Measurements from ENCODE around the gene AUTS2.

The AUTS2 gene

DNA sequence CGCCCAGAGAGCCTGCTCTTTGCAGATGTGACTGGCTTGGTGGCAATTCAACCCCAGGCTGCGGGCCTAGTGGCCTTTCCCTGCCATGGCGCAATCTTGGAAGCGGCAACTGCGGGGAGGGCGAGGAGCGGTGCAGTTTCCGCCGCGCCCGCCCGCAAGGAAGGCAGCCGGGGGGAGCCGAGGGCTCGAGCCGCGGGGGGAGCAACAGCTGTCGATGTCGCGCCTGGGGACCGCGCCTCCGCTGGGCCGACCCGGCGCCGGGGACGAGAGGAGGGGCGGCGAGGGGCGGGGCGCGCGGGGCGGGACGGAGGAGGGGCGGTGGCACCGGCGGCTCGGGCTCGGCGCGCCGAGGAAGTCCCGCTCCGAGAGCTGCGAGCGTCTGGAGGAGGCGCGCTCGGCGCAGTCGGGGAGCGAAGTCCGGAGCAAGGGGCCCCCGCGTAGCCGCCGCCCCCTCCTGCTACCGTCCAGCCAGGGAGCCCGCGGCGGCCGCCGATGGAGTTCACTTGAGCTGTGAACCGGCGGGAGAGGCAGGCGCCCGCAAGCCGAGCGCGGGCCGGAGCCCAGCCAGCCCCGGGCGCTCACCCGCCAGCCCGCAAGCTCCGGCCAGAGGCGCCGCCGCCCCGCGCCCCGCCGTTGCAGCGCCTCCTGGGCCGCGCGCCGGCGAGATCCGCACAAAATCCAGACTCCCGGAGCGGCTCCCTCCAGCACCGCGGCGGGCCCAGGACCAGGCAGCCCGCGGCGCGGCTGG lies 1095.6 kb downstream of the AUTS2 start:
- no peak for DNase-seq (ENCODE audit: low read depth)

- no peak for DNase-seq (ENCODE audit: low read depth)
These were observed 1096.2 kb downstream of the AUTS2 start for GRCh38 chr7:70694434-70694970.

- DNase-seq (ENCODE audit: low read depth), result no peak
These were observed 1096.9 kb downstream of the AUTS2 start for GRCh38 chr7:70694971-70695794.

GRCh38 chr7:70695795-70696083 lies 1097.5 kb downstream of the AUTS2 start:
- DNase-seq (ENCODE audit: low read depth), result no peak

DNA sequence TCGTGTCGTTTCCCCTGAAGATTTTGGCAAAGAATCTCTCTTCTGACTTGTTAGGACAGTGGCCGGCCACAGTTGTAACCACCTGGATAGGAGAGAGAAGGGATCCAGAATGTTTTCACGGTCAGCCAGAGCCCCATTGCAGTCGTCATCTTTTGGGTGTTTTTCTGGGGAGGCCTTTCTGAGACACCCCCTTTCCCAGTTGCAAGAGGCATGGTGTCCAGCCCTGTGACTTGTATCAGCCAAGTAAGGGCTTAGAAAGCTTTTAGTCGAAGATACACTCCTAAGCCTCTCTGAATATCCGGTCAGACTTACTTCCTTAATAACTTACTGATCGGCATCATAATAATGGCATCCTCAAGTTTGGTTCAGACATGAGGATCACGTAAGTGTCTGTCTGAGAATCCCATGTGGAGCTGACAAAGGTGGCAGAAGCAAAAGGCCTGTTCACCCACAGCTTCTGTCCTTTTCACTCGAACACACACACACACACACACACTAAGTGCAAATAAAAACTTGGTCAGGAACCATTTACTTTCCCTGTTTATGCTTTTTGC lies 1098.0 kb downstream of the AUTS2 start:
- no peak for DNase-seq (ENCODE audit: low read depth)

DNA sequence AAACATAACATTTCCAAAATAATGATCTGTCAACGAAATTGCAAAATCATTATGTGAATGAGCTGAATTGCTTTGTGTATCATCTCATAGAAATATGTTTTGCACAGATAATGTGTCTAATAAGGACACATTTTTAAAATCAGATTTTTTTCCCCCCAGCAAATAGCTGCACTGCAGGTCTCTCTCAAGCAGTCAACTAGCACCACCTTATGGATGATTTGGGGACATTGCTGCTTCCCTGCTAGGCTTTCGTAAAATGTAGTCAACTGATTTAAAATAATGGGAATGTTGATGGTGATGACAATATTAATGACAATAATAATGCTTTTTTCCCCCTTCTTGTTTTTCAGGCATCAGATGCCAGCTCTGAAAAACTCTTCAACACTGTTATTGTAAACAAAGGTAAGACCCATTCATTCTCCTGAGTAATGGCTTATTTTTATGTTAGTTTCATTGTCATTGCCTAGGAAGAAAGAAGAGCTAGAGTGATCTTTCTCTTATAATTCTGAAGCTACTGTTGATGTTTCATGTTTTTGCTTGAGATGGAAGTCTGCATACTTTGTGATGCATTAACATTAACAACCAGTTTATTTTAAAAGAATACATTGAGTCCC lies 1100.1 kb downstream of the AUTS2 start:
- DNase-seq (ENCODE audit: low read depth), result no peak

DNA sequence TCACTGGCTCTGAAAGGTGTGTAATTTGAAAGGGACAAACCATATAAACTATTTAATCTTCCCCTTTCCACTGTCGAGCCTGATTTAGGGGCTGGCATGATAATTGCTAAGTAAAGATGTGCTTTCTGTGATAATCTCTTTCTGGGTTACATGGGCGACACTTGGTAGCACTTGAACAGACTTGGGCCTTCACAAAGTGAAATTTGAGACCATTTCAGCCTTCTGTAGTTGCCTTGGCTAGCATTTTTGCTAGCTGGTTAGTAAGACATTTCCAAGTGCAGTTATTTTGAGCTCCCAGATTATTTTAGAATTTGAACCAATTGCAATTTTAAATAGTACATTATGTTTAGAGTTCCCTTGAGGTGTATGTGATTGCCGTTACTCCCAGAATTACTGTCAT lies 1101.0 kb downstream of the AUTS2 start:
- DNase-seq (ENCODE audit: low read depth), result no peak

DNA sequence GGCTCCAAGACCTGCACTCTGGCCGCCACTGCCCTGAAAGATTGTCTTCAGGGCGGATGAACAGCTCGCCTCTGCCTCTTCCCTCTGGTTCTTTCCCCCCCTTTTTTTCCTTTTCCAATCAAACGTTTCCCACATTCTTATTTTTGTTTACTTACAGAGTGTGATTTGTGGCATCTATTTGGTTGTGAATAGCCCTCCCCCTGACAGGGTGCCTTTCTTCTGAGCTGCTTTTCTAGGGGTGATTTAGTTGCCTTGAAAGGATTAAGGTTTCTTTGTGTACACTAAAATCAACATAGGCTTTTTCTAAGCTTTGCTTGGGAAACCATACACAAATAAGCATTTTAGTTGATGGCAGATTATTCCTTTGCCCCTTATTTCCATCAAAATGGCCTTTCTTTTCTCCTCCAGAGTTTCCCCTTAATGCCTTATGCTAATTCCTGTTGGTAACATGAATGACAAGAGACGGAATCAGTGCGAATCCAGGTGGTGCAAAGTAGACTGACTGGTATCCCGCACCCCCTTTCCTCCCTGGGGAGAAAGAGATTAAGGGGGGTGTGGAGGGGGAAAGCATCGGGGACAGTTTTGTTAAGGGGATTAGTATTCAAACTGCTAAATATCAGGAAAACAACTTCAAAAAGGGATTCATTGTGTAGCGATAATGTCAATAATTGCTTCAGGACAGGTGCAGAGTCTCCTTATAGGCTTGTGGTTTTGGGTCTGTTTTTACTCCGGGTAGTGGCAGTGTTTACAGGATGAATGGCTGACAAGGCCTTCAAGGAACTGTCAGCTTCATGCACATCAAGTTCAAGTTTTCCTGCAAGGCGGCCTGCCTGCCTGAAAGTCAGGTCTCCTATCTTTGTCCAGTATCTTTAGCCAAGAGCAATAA lies 1102.0 kb downstream of the AUTS2 start:
- DNase-seq (ENCODE audit: low read depth), result no peak

GRCh38 chr7:70700941-70701425 lies 1102.7 kb downstream of the AUTS2 start:
- DNase-seq (ENCODE audit: low read depth), result no peak

DNA sequence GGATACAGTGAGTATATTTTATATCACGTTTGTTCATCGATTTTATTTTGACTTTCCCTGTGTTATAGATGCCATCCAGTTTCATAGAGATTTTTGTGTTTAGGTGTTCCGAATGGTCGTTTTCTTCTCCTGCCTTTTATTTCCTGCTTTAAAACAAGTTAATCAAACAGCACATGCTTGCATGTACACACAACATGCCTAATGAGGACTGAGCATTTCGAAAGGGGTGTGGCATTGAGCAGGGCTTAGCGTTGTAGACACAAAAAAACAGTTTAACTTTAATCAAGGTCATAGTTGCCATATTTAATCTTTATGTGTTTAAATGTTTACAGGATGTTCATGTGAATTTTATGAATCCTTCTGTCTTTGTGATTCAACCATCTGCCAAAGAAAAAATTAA lies 1103.2 kb downstream of the AUTS2 start:
- DNase-seq (ENCODE audit: low read depth), result no peak

DNA sequence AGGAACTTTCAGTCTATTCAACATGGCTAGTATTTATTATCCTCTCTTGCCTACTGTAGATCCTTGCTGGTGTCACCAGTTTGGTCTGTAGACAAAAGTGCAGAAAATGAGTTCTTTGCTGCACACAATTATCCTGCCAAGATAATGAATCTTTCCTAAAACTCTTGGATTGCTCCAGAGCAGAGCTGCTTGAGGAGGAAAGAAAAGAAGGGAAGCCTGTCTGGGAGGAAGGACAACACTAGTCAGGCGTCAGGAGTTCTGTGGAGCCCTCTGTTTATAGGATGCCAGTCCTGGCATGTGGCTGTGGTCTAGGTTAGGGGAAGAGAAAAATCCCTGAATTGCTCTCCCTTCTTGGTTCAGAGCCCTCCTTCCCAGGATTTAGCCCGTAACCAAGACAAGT lies 1103.7 kb downstream of the AUTS2 start:
- no peak for DNase-seq (ENCODE audit: low read depth)

DNA sequence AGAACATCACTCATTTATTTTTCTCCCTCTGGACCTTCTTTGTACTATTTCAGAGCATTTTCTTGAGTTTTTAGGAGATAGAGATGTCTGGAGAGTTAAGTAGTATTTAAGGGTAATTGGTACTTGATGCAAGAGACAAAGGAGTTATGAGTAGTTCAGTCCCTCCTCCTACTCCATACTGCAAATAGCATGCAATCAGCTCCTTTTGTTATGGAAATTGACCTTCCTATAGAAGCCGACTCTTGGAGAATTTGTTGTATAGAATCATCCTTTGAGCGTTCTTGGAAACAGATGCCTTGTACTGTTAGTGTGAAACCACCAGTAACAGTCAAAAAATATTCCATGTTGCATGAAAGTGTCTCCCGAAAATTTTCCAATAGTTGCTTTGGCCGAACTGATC lies 1105.5 kb downstream of the AUTS2 start:
- DNase-seq (ENCODE audit: low read depth), result no peak

DNA sequence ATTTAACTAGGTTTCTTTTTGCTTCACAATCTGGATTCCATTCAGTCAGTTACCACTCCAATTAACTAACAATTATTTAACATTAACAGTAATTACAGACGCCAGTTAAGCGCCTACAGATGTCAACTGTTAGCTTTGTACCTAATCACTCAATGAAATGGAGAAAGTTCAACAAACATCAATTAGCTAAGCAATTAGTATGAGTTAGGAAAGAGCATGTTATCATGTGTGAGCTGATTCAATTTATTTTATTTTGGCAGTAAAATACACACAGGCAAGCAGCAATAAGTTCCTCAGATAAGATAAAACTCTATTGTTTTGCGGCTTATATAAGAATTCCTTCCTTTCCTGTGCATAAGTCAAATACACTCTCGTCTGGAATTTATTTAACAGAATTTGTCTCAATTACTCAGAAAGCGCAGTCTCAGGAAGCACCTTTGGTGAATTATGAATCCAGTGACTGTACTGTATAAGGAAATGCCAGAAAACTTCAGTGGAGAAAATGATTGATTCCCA lies 1106.6 kb downstream of the AUTS2 start:
- DNase-seq (ENCODE audit: low read depth), result no peak

GRCh38 chr7:70706204-70706603 lies 1107.9 kb downstream of the AUTS2 start:
- DNase-seq (ENCODE audit: low read depth), result no peak

DNA sequence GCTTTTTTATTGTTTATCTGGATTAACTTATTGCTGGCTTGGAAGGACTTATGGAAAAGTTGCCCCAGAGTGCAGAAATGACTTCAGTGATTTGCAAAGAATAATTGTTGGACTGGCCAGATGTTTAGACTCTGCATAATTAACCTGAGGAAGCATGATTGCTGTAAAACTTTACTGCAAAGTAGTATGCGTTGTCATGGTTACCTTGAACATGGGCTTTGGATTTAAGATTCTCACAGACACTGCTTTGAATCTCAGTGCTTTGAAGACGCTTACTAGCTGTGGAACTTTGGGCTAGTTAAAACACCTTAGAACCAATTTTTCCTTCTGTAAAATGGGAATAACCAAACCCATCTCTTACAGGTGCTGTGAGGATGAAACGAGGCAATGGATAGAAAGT lies 1108.4 kb downstream of the AUTS2 start:
- no peak for DNase-seq (ENCODE audit: low read depth)

GRCh38 chr7:70707823-70708243 lies 1109.6 kb downstream of the AUTS2 start:
- no peak for DNase-seq (ENCODE audit: low read depth)

GRCh38 chr7:70710011-70710480 lies 1111.8 kb downstream of the AUTS2 start:
- DNase-seq (ENCODE audit: low read depth), result peak; percentile 53

- no peak for DNase-seq (ENCODE audit: low read depth)
These were observed 1112.4 kb downstream of the AUTS2 start for GRCh38 chr7:70710651-70711050.

DNA sequence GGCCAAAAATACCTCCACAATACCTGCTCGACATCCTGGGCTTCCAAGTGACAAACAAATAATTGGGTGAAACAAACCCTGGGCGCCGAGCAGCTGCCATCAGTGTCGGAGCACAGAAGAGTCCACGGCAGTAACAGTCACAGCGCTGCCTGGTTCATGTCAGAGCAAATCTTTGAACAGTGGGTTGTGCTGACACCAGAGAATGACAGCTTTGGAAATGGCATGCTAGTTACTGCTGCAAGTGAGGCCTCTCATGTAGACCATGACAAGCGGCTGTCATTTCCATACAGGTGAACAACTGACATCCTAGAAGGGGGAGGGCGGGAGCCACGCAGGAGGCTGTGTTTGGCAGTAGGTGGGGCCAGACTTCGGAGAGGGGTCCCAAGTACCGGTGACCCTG lies 1113.2 kb downstream of the AUTS2 start:
- DNase-seq (ENCODE audit: low read depth), result no peak

GRCh38 chr7:70712942-70713341 lies 1114.7 kb downstream of the AUTS2 start:
- DNase-seq (ENCODE audit: low read depth), result no peak

DNA sequence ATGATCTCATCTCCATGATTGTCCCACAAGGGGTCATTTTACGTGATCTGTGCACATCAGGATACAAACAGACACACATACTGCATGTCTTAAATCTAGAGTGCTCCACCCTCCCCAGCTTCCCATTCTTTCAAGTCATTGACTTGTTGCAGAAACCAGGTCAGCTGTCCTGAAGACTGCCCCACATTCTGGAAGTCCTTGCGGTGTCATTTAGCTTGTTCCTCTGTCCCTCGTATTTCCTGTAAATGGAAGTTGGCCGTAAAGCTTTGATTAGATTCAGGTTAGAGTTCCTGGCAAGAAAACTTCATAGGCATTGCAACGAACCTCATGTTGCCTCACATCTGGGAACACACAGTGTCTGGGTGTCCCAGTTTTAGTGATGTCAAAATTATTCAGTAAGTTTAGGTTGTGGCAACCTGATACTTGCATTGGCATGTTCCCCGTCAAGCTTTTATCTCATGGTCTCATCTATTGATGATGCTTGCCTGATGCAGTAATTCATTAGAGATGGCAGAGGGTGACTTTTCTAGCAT lies 1116.3 kb downstream of the AUTS2 start:
- DNase-seq (ENCODE audit: low read depth), result no peak

Measured in GM04504 (cell line).